Measurements from ENCODE around the gene ZBTB5. TPM values are rescaled to one million over a fixed set of nuclear protein-coding genes. Genes with fewer than 3 reads are reported as not detected.

The ZBTB5 gene
- total and polyA plus RNA-seq, 2 of the 13 experiments (the other 11 are each of a cell fraction or from before 2014, with no cell fraction given), result 12.5 to 20.5 TPM

- TF ChIP-seq MEIS1 (CRISPR knock-in tag; IDR thresholded peaks at IDR 0.05; ENCODE audit: borderline replicate concordance), result peak; percentile 96
- peak; percentile 71 for TF ChIP-seq NCOA2 (CRISPR knock-in tag; IDR thresholded peaks at IDR 0.05)
- no peak for TF ChIP-seq ZNF577 (CRISPR knock-in tag; IDR thresholded peaks at IDR 0.05; ENCODE audit: borderline replicate concordance, low read depth)
- TF ChIP-seq, protein P1, sequence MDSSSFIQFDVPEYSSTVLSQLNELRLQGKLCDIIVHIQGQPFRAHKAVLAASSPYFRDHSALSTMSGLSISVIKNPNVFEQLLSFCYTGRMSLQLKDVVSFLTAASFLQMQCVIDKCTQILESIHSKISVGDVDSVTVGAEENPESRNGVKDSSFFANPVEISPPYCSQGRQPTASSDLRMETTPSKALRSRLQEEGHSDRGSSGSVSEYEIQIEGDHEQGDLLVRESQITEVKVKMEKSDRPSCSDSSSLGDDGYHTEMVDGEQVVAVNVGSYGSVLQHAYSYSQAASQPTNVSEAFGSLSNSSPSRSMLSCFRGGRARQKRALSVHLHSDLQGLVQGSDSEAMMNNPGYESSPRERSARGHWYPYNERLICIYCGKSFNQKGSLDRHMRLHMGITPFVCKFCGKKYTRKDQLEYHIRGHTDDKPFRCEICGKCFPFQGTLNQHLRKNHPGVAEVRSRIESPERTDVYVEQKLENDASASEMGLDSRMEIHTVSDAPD (CRISPR knock-in tag; IDR thresholded peaks at IDR 0.05), result peak; percentile 99
- no peak for TF ChIP-seq ZNF781 (CRISPR knock-in tag; IDR thresholded peaks at IDR 0.05; ENCODE audit: borderline replicate concordance, not compliant biosample characterization)
- TF ChIP-seq DNMT1 (CRISPR knock-in tag; IDR thresholded peaks at IDR 0.05), result no peak
- no peak for TF ChIP-seq ZBTB42 (CRISPR knock-in tag; IDR thresholded peaks at IDR 0.05)
- TF ChIP-seq KDM1A (CRISPR knock-in tag; IDR thresholded peaks at IDR 0.05), result 0 out of 2 replicates have a peak, but pooled peaks have one; percentile 44
- no peak for TF ChIP-seq ZNF225 (CRISPR knock-in tag; IDR thresholded peaks at IDR 0.05)
- peak; percentile 95 for TF ChIP-seq ZSCAN29 (CRISPR knock-in tag; conservative IDR thresholded peaks at IDR 0.05)
- 0 out of 2 replicates have a peak, but pooled peaks have one; percentile 43 for TF ChIP-seq ZNF629 (CRISPR knock-in tag; conservative IDR thresholded peaks at IDR 0.05)
- no peak for TF ChIP-seq PRPF4 (IDR thresholded peaks at IDR 0.05; ENCODE audit: low read depth, low read length, poor library complexity, severe bottlenecking)
- TF ChIP-seq ARNTL (CRISPR knock-in tag; IDR thresholded peaks at IDR 0.05), result peak; percentile 84
- TF ChIP-seq ZNF761 (CRISPR knock-in tag; conservative IDR thresholded peaks at IDR 0.05), result peak; percentile 69; the same call in 1 of the 2 replicates
- peak; percentile 94 for TF ChIP-seq TEAD3 (CRISPR knock-in tag; optimal IDR thresholded peaks at IDR 0.05; ENCODE audit: borderline replicate concordance)
- peak; percentile 86 for TF ChIP-seq ERF (CRISPR knock-in tag; IDR thresholded peaks at IDR 0.05)
- TF ChIP-seq PBX2 (CRISPR knock-in tag; IDR thresholded peaks at IDR 0.05), result no peak
- peak; percentile 87; the same call in 1 of the 2 replicates for TF ChIP-seq ZNF292 (CRISPR knock-in tag; IDR thresholded peaks at IDR 0.05; ENCODE audit: borderline replicate concordance, low read depth)
- no peak for TF ChIP-seq ARNT (IDR thresholded peaks at IDR 0.05)
- peak; percentile 92 for TF ChIP-seq ZNF12 (CRISPR knock-in tag; IDR thresholded peaks at IDR 0.05)
- peak; percentile 30; the same call in 1 of the 2 replicates for TF ChIP-seq ZBED4 (CRISPR knock-in tag; IDR thresholded peaks at IDR 0.05; ENCODE audit: borderline replicate concordance)
- TF ChIP-seq ZNF317 (CRISPR knock-in tag; IDR thresholded peaks at IDR 0.05), result peak; percentile 86
- TF ChIP-seq NAIF1 (CRISPR knock-in tag; IDR thresholded peaks at IDR 0.05; ENCODE audit: borderline replicate concordance), result no peak
- TF ChIP-seq ZNF709 (CRISPR knock-in tag; IDR thresholded peaks at IDR 0.05), result peak; percentile 46; the same call in 1 of the 2 replicates
- TF ChIP-seq EEA1 (CRISPR knock-in tag; IDR thresholded peaks at IDR 0.05; ENCODE audit: borderline replicate concordance), result no peak
These were observed 43.0 kb upstream of the ZBTB5 start (continued) for GRCh38 chr9:37508135-37508833.

Measured in HepG2 (cell line).